ENCODE data around the gene SLFN14.

SLFN14 gene

DNA sequence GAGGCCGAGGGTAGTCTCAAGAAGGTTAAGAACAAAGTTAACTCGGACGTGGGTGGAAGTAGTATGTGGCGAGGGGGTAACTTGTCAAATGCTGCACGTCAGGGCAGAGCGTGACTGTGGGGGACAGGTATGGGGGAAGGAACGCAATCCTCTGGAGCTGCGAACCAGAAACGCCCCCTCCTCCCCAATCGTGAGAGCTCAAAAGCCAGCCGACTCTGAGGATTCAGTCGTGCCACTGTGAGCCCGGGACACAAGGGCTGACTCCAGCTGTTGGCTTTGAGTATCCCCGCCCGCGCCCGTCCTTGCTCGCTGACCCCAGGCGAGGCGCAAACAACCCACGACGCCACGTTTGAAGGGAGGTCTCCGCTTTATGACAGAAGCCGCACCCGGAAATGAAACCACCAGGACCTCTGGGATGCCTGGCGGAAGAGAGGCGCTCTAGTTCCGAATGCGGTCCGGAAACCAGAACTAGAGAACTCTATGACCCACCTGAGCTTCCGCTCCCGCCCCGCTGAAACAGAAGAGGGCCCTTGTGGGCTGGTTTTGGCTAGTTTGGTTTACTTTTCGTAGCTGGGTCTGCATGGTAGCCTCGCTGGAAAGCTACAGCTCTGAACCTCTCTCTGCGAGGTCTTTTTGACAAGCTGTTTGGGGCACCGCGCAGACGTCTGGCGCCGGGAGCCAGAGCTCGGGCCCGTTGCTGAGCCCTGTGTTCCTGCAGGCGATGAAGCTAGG is 17.7 kb upstream of the SLFN14 start, which contains the start of gene PEX12:
Gene PEX12 (minus strand): TSS at position 375 of the 732 bp plus-strand sequence. CDS start 550 bp downstream, outside the sequence.
- Histone ChIP-seq H3K4me3 (ENCODE audit: low read depth, low read length) (peak within 1 kb of the TSS; percentile 88), H3K4me1 (ENCODE audit: control insufficient read depth, insufficient read depth, low read length) (peaks cover 5% of the 10 kb centered on the region; the same call in 1 of the 2 replicates), H3K9me3 (ENCODE audit: control insufficient read depth, insufficient read depth, low read depth, low read length) (no peaks in the 10 kb centered on the region), H3K36me3 (ENCODE audit: control insufficient read depth in 2 of 2, insufficient read depth in 1 of 2, low read length in 2 of 2) (peaks cover 27 to 35% of the 10 kb centered on the region in 2 experiments), H3K27ac (ENCODE audit: extremely low read depth, low read depth, low read length) (peak within 1 kb of the TSS; percentile 91)
- ChIA-PET POLR2A (interaction anchor here (0.5 to 4.5 kb wide), 24 partner anchors 8 to 1110 kb away, joined by 3 to 66 read pairs (median 3); partner anchors contain the start of genes AP2B1, CCT6B, RASL10B and SLFN11), CTCF (interaction anchor here (0.6 to 2.2 kb wide), 13 partner anchors 9 to 327 kb away, joined by 3 to 7 read pairs (median 4); partner anchors contain the start of gene AP2B1)
- TF ChIP-seq GLIS1 (tag by site-specific recombination; IDR thresholded peaks at IDR 0.05) (peak; percentile 57; the same call in 1 of the 2 replicates), ZNF76 (tag by site-specific recombination; IDR thresholded peaks at IDR 0.05; ENCODE audit: borderline replicate concordance, low read depth) (peak; percentile 91), ZNF610 (tag by site-specific recombination; IDR thresholded peaks at IDR 0.05; ENCODE audit: borderline replicate concordance) (no peak), ZNF24 (tag by site-specific recombination; IDR thresholded peaks at IDR 0.05) (peak; percentile 80), ZNF585B (tag by site-specific recombination; IDR thresholded peaks at IDR 0.05) (no peak), ZNF138 (tag by site-specific recombination; IDR thresholded peaks at IDR 0.05; ENCODE audit: borderline replicate concordance) (no peak), OSR2 (tag by site-specific recombination; IDR thresholded peaks at IDR 0.05) (no peak), SCRT1 (tag by site-specific recombination; IDR thresholded peaks at IDR 0.05; ENCODE audit: borderline replicate concordance) (no peak), ZNF677 (tag by site-specific recombination; IDR thresholded peaks at IDR 0.05) (no peak), KLF1 (tag by site-specific recombination; IDR thresholded peaks at IDR 0.05) (peak; percentile 30), REPIN1 (tag by site-specific recombination; IDR thresholded peaks at IDR 0.05; ENCODE audit: low read depth) (no peak), ZNF626 (tag by site-specific recombination; IDR thresholded peaks at IDR 0.05) (no peak), ZNF654 (tag by site-specific recombination; IDR thresholded peaks at IDR 0.05; ENCODE audit: low read depth) (no peak), ZNF473 (tag by site-specific recombination; IDR thresholded peaks at IDR 0.05) (no peak), ZNF830 (tag by site-specific recombination; IDR thresholded peaks at IDR 0.05; ENCODE audit: low read depth) (no peak)
- TF ChIP-seq, protein P1, sequence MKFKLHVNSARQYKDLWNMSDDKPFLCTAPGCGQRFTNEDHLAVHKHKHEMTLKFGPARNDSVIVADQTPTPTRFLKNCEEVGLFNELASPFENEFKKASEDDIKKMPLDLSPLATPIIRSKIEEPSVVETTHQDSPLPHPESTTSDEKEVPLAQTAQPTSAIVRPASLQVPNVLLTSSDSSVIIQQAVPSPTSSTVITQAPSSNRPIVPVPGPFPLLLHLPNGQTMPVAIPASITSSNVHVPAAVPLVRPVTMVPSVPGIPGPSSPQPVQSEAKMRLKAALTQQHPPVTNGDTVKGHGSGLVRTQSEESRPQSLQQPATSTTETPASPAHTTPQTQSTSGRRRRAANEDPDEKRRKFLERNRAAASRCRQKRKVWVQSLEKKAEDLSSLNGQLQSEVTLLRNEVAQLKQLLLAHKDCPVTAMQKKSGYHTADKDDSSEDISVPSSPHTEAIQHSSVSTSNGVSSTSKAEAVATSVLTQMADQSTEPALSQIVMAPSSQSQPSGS (tag by site-specific recombination; IDR thresholded peaks at IDR 0.05; ENCODE audit: low read depth) = no peak
- TF ChIP-seq, protein P2, sequence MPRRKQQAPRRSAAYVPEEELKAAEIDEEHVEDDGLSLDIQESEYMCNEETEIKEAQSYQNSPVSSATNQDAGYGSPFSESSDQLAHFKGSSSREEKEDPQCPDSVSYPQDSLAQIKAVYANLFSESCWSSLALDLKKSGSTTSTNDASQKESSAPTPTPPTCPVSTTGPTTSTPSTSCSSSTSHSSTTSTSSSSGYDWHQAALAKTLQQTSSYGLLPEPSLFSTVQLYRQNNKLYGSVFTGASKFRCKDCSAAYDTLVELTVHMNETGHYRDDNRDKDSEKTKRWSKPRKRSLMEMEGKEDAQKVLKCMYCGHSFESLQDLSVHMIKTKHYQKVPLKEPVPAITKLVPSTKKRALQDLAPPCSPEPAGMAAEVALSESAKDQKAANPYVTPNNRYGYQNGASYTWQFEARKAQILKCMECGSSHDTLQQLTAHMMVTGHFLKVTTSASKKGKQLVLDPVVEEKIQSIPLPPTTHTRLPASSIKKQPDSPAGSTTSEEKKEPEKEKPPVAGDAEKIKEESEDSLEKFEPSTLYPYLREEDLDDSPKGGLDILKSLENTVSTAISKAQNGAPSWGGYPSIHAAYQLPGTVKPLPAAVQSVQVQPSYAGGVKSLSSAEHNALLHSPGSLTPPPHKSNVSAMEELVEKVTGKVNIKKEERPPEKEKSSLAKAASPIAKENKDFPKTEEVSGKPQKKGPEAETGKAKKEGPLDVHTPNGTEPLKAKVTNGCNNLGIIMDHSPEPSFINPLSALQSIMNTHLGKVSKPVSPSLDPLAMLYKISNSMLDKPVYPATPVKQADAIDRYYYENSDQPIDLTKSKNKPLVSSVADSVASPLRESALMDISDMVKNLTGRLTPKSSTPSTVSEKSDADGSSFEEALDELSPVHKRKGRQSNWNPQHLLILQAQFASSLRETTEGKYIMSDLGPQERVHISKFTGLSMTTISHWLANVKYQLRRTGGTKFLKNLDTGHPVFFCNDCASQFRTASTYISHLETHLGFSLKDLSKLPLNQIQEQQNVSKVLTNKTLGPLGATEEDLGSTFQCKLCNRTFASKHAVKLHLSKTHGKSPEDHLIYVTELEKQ (tag by site-specific recombination; IDR thresholded peaks at IDR 0.05; ENCODE audit: borderline replicate concordance) = no peak; the same call in 1 of the 2 replicates
- TF ChIP-seq, protein P3, sequence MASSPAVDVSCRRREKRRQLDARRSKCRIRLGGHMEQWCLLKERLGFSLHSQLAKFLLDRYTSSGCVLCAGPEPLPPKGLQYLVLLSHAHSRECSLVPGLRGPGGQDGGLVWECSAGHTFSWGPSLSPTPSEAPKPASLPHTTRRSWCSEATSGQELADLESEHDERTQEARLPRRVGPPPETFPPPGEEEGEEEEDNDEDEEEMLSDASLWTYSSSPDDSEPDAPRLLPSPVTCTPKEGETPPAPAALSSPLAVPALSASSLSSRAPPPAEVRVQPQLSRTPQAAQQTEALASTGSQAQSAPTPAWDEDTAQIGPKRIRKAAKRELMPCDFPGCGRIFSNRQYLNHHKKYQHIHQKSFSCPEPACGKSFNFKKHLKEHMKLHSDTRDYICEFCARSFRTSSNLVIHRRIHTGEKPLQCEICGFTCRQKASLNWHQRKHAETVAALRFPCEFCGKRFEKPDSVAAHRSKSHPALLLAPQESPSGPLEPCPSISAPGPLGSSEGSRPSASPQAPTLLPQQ (tag by site-specific recombination; IDR thresholded peaks at IDR 0.05) = peak; percentile 43; the same call in 1 of the 2 replicates
- TF ChIP-seq, protein P4, sequence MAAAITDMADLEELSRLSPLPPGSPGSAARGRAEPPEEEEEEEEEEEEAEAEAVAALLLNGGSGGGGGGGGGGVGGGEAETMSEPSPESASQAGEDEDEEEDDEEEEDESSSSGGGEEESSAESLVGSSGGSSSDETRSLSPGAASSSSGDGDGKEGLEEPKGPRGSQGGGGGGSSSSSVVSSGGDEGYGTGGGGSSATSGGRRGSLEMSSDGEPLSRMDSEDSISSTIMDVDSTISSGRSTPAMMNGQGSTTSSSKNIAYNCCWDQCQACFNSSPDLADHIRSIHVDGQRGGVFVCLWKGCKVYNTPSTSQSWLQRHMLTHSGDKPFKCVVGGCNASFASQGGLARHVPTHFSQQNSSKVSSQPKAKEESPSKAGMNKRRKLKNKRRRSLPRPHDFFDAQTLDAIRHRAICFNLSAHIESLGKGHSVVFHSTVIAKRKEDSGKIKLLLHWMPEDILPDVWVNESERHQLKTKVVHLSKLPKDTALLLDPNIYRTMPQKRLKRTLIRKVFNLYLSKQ (tag by site-specific recombination; IDR thresholded peaks at IDR 0.05; ENCODE audit: borderline replicate concordance) = no peak
- TF ChIP-seq, protein P5, sequence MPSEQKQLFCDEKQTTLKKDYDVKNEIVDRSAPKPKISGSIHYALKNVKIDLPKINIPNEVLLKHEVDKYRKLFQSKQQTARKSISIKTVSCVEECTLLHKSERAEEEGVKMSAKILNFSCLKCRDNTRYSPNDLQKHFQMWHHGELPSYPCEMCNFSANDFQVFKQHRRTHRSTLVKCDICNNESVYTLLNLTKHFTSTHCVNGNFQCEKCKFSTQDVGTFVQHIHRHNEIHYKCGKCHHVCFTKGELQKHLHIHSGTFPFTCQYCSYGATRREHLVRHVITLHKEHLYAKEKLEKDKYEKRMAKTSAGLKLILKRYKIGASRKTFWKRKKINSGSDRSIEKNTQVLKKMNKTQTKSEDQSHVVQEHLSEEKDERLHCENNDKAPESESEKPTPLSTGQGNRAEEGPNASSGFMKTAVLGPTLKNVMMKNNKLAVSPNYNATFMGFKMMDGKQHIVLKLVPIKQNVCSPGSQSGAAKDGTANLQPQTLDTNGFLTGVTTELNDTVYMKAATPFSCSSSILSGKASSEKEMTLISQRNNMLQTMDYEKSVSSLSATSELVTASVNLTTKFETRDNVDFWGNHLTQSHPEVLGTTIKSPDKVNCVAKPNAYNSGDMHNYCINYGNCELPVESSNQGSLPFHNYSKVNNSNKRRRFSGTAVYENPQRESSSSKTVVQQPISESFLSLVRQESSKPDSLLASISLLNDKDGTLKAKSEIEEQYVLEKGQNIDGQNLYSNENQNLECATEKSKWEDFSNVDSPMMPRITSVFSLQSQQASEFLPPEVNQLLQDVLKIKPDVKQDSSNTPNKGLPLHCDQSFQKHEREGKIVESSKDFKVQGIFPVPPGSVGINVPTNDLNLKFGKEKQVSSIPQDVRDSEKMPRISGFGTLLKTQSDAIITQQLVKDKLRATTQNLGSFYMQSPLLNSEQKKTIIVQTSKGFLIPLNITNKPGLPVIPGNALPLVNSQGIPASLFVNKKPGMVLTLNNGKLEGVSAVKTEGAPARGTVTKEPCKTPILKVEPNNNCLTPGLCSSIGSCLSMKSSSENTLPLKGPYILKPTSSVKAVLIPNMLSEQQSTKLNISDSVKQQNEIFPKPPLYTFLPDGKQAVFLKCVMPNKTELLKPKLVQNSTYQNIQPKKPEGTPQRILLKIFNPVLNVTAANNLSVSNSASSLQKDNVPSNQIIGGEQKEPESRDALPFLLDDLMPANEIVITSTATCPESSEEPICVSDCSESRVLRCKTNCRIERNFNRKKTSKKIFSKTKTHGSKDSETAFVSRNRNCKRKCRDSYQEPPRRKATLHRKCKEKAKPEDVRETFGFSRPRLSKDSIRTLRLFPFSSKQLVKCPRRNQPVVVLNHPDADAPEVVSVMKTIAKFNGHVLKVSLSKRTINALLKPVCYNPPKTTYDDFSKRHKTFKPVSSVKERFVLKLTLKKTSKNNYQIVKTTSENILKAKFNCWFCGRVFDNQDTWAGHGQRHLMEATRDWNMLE (tag by site-specific recombination; conservative IDR thresholded peaks at IDR 0.05; ENCODE audit: low read depth) = peak; percentile 100
